ENCODE data around the gene CLDN14.

Gene CLDN14

GRCh38 chr21:36415375-36415774 lies 64.5 kb downstream of the CLDN14 start:
- Histone ChIP-seq H4K12ac (ENCODE audit: low read depth, low read length) (no peak overlapping the region), H3K4me3 (ENCODE audit: low read depth, low read length) (no peak overlapping the region), H4K8ac (ENCODE audit: low read depth, low read length) (no peak overlapping the region), H2AK5ac (ENCODE audit: low read length) (no peak overlapping the region), H2BK120ac (ENCODE audit: insufficient read depth, low read length, poor library complexity) (no peak overlapping the region), H4K91ac (ENCODE audit: low read depth, low read length) (no peak overlapping the region), H3K9ac (ENCODE audit: low read length) (no peak overlapping the region), H3K4me1 (ENCODE audit: control insufficient read depth in 1 of 2, insufficient read depth in 2 of 2, low read length in 2 of 2) (no peaks in the 10 kb centered on the region), H3K27me3 (ENCODE audit: insufficient read depth, low read length) (no peaks in the 10 kb centered on the region), H3K27ac (ENCODE audit: low read depth, low read length) (no peak overlapping the region), H3K9me3 (ENCODE audit: insufficient read depth, low read depth, low read length) (no peaks in the 10 kb centered on the region), H2AFZ (ENCODE audit: insufficient read depth, low read length, poor library complexity) (no peak overlapping the region), H3K4ac (ENCODE audit: low read depth, low read length) (no peak overlapping the region), H3K18ac (ENCODE audit: low read length) (no peak overlapping the region), H3K79me1 (ENCODE audit: low read length) (no peaks in the 10 kb centered on the region), H2BK12ac (ENCODE audit: low read length) (no peak overlapping the region), H3K4me2 (ENCODE audit: low read length) (no peak overlapping the region), H3K79me2 (ENCODE audit: control insufficient read depth, insufficient read depth, low read length, poor library complexity) (no peaks in the 10 kb centered on the region), H2BK5ac (ENCODE audit: low read depth, low read length, poor library complexity) (no peak overlapping the region), H3K23ac (ENCODE audit: low read length) (no peak overlapping the region), H3K36me3 (ENCODE audit: control insufficient read depth in 1 of 2, insufficient read depth in 2 of 2, low read length in 2 of 2) (peaks cover 30 to 34% of the 10 kb centered on the region in 2 experiments), H3K14ac (ENCODE audit: low read length) (no peak overlapping the region)
- no peak for DNase-seq
- WGBS (ENCODE audit: extremely low coverage, insufficient coverage, insufficient read length) = no CpG with 5 or more reads among the region's 6 CpGs

- Histone ChIP-seq H3K79me1 (ENCODE audit: low read length) (no peaks in the 10 kb centered on the region), H3K27me3 (ENCODE audit: insufficient read depth, low read length) (no peaks in the 10 kb centered on the region), H3K4ac (ENCODE audit: low read depth, low read length) (no peak overlapping the region), H3K14ac (ENCODE audit: low read length) (no peak overlapping the region), H3K27ac (ENCODE audit: low read depth, low read length) (no peak overlapping the region), H3K4me2 (ENCODE audit: low read length) (no peak overlapping the region), H2BK120ac (ENCODE audit: insufficient read depth, low read length, poor library complexity) (no peak overlapping the region), H4K91ac (ENCODE audit: low read depth, low read length) (no peak overlapping the region), H3K36me3 (ENCODE audit: control insufficient read depth in 1 of 2, insufficient read depth in 2 of 2, low read length in 2 of 2) (peaks cover 31% of the 10 kb centered on the region in 2 experiments), H2AK5ac (ENCODE audit: low read length) (no peak overlapping the region), H3K4me3 (ENCODE audit: low read depth, low read length) (no peak overlapping the region), H3K18ac (ENCODE audit: low read length) (no peak overlapping the region), H4K8ac (ENCODE audit: low read depth, low read length) (no peak overlapping the region), H2BK12ac (ENCODE audit: low read length) (no peak overlapping the region), H3K4me1 (ENCODE audit: control insufficient read depth in 1 of 2, insufficient read depth in 2 of 2, low read length in 2 of 2) (peaks cover 5% of the 10 kb centered on the region in 2 experiments), H2AFZ (ENCODE audit: insufficient read depth, low read length, poor library complexity) (no peak overlapping the region), H3K23ac (ENCODE audit: low read length) (no peak overlapping the region), H2BK5ac (ENCODE audit: low read depth, low read length, poor library complexity) (no peak overlapping the region), H4K12ac (ENCODE audit: low read depth, low read length) (no peak overlapping the region), H3K79me2 (ENCODE audit: control insufficient read depth, insufficient read depth, low read length, poor library complexity) (no peaks in the 10 kb centered on the region), H3K9me3 (ENCODE audit: insufficient read depth, low read depth, low read length) (no peaks in the 10 kb centered on the region), H3K9ac (ENCODE audit: low read length) (no peak overlapping the region)
- no peak for DNase-seq
- no CpG with 5 or more reads among the region's 11 CpGs for WGBS (ENCODE audit: extremely low coverage, insufficient coverage, insufficient read length)
These were observed 67.0 kb downstream of the CLDN14 start for GRCh38 chr21:36412916-36413315.

- no peak overlapping the region for H4K12ac ChIP-seq (ENCODE audit: low read depth, low read length)
- H3K14ac ChIP-seq (ENCODE audit: low read length) = no peak overlapping the region
- no peak overlapping the region for H4K91ac ChIP-seq (ENCODE audit: low read depth, low read length)
- H3K79me2 ChIP-seq (ENCODE audit: control insufficient read depth, insufficient read depth, low read length, poor library complexity) = no peaks in the 10 kb centered on the region
- no peak overlapping the region for H3K18ac ChIP-seq (ENCODE audit: low read length)
- no peak overlapping the region for H3K4me2 ChIP-seq (ENCODE audit: low read length)
- DNase-seq = no peak
- peaks cover 29% of the 10 kb centered on the region in 2 experiments for H3K36me3 ChIP-seq (ENCODE audit: control insufficient read depth in 1 of 2, insufficient read depth in 2 of 2, low read length in 2 of 2)
- no peak overlapping the region for H2BK120ac ChIP-seq (ENCODE audit: insufficient read depth, low read length, poor library complexity)
- H2BK12ac ChIP-seq (ENCODE audit: low read length) = no peak overlapping the region
- no peak overlapping the region for H3K4ac ChIP-seq (ENCODE audit: low read depth, low read length)
- H3K4me3 ChIP-seq (ENCODE audit: low read depth, low read length) = no peak overlapping the region
- H2AK5ac ChIP-seq (ENCODE audit: low read length) = no peak overlapping the region
- no peak overlapping the region for H3K23ac ChIP-seq (ENCODE audit: low read length)
- no peak overlapping the region for H3K9ac ChIP-seq (ENCODE audit: low read length)
- no peaks in the 10 kb centered on the region for H3K27me3 ChIP-seq (ENCODE audit: insufficient read depth, low read length)
- no peak overlapping the region for H2AFZ ChIP-seq (ENCODE audit: insufficient read depth, low read length, poor library complexity)
- no peak overlapping the region for H3K27ac ChIP-seq (ENCODE audit: low read depth, low read length)
- no CpG with 5 or more reads among the region's 10 CpGs for WGBS (ENCODE audit: extremely low coverage, insufficient coverage, insufficient read length)
- H2BK5ac ChIP-seq (ENCODE audit: low read depth, low read length, poor library complexity) = no peak overlapping the region
- no peaks in the 10 kb centered on the region for H3K9me3 ChIP-seq (ENCODE audit: insufficient read depth, low read depth, low read length)
- no peaks in the 10 kb centered on the region for H3K79me1 ChIP-seq (ENCODE audit: low read length)
- peaks cover 5% of the 10 kb centered on the region in 2 experiments for H3K4me1 ChIP-seq (ENCODE audit: control insufficient read depth in 1 of 2, insufficient read depth in 2 of 2, low read length in 2 of 2)
- H4K8ac ChIP-seq (ENCODE audit: low read depth, low read length) = no peak overlapping the region
These were observed 68.6 kb downstream of the CLDN14 start for GRCh38 chr21:36411301-36411700.
